Hematopoietic multipotent progenitor cell (in vitro differentiated cells): Measurements from ENCODE around the gene MSX2. TPM values are rescaled to one million over a fixed set of nuclear protein-coding genes. Genes with fewer than 3 reads are reported as not detected.

Experiments
- DNase-seq, 3 donors: peaks; one replicate each; pipeline ENCODE4 v3.0.0-alpha.2; 2011 to 2015; ENCODE audit warnings: low read depth in 2 of 3, low spot score in 2 of 3
- small RNA-seq: library from RNA; depleted of rRNA; stranded (forward); fragments of <200 nt; gene quantifications from one replicate; pipeline ENCODE3, GENCODE V24; 2012
- total RNA-seq: library from RNA; depleted of rRNA; stranded (reverse); fragments of >200 nt; gene quantifications from one replicate; pipeline ENCODE4 v1.2.3, GENCODE V29; 2012

MSX2 gene
- total RNA-seq, 1 donor: 0.27 TPM

- DNase-seq: no peak
Observed at GRCh38 chr5:174765540-174765939, 41.2 kb downstream of the MSX2 start.

- no peak for DNase-seq
Observed at GRCh38 chr5:174767670-174768069, 43.3 kb downstream of the MSX2 start.

GRCh38 chr5:174769005-174769404, 44.6 kb downstream of the MSX2 start:
- DNase-seq: no peak

GRCh38 chr5:174773371-174773770, 49.0 kb downstream of the MSX2 start:
- DNase-seq: no peak

GRCh38 chr5:174775081-174775480, 50.7 kb downstream of the MSX2 start:
- no peak for DNase-seq

GRCh38 chr5:174777111-174777510, 52.7 kb downstream of the MSX2 start:
- no peak for DNase-seq

GRCh38 chr5:174777583-174777982, 53.2 kb downstream of the MSX2 start:
- no peak for DNase-seq

Small RNA genes lying within 50 kb of the gene (small RNA-seq; reads per million reads assigned to genes)
- gene MIR4634: not detected
